ENCODE measurements around the gene BLOC1S6.
"Not testable (repeated sequence)": the region's sequence is repeated elsewhere in the genome, so short reads cannot be mapped to it uniquely, and the experiment has no call there.

Gene BLOC1S6

DNA sequence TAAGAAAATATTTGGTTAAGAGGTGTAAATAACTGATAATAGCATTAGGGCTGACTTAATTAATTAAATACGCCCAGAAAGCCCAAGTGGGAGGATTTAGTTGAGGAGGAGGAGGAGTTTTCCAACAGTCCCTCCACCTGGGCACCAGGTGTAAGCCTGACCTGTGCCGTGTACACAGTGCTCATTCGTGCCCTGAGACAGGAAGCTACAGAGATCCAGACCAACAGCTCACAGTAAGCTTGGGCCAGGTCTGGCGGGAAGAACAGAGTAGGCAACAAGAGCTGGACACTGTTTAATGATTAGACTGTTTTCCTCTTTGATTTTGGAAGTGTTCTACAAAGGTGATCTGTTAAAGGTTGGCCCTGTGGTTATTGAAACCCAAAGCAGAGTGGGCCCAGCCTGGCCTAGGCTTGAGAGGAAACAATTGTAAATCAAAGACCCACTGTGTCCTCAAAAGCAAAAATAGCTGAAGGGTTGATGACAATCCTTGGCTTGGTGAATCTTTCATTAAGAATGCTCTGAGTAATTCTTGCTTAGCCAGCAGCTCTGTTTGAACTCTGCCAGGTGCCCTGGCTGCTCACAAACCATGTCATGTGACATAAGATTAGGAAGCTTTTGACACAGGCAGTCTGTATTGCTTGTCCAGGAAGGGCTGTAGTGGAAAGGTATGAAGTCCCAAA, 61.5 kb downstream of the BLOC1S6 start:
- Mint-ChIP-seq H3K27ac (no peak overlapping the region), H3K4me1 (peaks cover 16% of the 10 kb centered on the region), H3K36me3 (ENCODE audit: low read depth) (no peaks in the 10 kb centered on the region), H3K4me3 (no peak overlapping the region), H3K27me3 (ENCODE audit: low read depth, poor library complexity) (peaks cover 2% of the 10 kb centered on the region), H3K9me3 (peaks cover 4% of the 10 kb centered on the region)
- no peak for DNase-seq
- TF ChIP-seq, protein P1, sequence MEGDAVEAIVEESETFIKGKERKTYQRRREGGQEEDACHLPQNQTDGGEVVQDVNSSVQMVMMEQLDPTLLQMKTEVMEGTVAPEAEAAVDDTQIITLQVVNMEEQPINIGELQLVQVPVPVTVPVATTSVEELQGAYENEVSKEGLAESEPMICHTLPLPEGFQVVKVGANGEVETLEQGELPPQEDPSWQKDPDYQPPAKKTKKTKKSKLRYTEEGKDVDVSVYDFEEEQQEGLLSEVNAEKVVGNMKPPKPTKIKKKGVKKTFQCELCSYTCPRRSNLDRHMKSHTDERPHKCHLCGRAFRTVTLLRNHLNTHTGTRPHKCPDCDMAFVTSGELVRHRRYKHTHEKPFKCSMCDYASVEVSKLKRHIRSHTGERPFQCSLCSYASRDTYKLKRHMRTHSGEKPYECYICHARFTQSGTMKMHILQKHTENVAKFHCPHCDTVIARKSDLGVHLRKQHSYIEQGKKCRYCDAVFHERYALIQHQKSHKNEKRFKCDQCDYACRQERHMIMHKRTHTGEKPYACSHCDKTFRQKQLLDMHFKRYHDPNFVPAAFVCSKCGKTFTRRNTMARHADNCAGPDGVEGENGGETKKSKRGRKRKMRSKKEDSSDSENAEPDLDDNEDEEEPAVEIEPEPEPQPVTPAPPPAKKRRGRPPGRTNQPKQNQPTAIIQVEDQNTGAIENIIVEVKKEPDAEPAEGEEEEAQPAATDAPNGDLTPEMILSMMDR (IDR thresholded peaks at IDR 0.05), result no peak

DNA sequence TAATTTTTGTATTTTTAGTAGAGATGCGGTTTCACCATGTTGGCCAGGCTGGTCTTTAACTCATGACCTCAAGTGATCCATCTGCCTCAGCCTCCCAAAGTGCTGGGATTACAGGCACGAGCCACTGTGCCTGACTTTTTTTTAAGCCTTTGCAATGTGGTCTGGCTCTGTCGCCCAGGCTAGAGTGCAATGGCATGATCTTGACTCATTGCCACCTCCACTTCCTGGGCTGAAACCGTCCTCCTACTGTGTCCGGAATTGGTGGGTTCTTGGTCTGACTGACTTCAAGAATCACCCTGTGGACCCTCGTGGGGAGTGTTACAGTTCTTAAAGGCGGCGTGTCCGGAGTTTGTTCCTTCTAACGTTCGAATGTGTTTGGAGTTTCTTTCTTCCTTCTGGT, 62.8 kb downstream of the BLOC1S6 start:
- H3K36me3 Mint-ChIP-seq (ENCODE audit: low read depth); H3K27me3 Mint-ChIP-seq (ENCODE audit: low read depth, poor library complexity); H3K4me3 Mint-ChIP-seq; DNase-seq; H3K27ac Mint-ChIP-seq; H3K9me3 Mint-ChIP-seq: not testable (repeated sequence)
- H3K4me1 Mint-ChIP-seq, result peaks cover 15% of the 10 kb centered on the region

DNA sequence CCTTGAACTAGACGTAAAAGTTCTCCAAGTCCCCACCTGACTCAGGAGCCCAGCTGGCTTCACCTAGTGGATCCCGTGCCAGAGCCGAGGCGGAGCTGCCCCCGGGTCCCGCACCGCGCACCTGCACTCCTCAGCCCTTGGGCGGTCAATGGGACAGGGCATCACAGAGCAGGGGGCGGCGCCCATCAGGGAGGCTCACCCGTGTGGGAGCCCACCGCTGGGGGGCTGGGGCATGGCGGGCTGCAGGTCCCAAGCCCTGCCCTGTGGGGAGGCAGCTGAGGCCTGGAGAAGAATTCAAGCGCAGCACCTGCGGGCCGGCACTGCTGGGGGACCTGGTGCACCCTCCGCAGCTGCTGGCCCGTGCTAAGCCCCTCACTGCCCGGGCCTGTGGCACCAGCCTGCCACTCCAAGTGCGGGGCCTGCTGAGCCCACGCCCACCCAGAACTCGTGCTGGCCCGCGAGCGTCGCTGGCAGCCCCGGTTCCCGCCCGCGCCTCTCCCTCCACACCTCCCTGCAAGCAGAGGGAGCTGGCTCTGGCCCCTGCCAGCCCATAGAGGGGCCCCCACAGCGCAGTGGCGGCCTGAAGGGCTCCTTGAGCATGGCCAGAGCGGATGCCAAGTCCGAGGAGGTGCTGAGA, 63.8 kb downstream of the BLOC1S6 start:
- TF ChIP-seq, protein P1 (IDR thresholded peaks at IDR 0.05), result no peak
- Mint-ChIP-seq H3K27me3 (ENCODE audit: low read depth, poor library complexity) (peaks cover 7% of the 10 kb centered on the region), H3K36me3 (ENCODE audit: low read depth) (no peaks in the 10 kb centered on the region), H3K4me3 (no peak overlapping the region), H3K27ac (no peak overlapping the region), H3K9me3 (peaks cover 4% of the 10 kb centered on the region), H3K4me1 (peaks cover 8% of the 10 kb centered on the region)
- DNase-seq, result no peak

DNA sequence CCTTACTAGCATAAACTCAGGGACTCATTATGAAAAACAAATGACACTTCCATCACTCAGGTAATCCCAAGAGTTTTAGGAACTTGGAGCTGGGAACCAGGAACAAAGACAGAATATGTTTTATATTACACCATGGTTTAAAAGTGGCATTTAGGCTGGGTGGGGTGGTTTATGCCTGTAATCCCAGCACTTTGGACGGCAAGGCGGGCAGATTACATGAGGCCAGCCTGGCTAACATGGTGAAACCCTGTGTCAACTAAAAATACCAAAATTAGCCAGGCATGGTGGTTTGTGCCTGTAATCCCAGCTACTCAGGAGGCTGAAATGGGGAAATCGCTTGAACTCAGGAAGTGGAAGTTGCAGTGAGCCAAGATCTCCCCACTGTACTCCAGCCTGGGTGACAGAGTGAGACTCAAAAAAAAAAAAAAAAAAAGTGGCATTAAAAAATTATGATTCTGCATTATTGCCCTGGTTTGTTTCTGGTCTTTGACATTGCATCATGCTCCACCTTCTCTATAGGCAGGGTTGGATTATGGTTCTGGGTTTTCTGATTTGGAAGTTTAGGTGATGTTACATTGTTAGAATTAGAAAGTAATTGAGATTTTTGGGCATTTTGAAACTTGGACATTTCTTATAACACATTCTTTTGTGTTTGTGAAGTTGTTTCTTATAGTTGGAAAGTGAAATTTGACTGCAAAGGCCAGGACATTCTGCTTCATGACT, 66.7 kb downstream of the BLOC1S6 start:
- Mint-ChIP-seq H3K9me3 (peaks cover 4% of the 10 kb centered on the region), H3K27ac (peak overlapping the region; percentile 52), H3K4me1 (peaks cover 12% of the 10 kb centered on the region), H3K27me3 (ENCODE audit: low read depth, poor library complexity) (peaks cover 7% of the 10 kb centered on the region), H3K4me3 (no peak overlapping the region), H3K36me3 (ENCODE audit: low read depth) (no peaks in the 10 kb centered on the region)
- TF ChIP-seq, protein P1 (IDR thresholded peaks at IDR 0.05), result no peak
- DNase-seq, result no peak

DNA sequence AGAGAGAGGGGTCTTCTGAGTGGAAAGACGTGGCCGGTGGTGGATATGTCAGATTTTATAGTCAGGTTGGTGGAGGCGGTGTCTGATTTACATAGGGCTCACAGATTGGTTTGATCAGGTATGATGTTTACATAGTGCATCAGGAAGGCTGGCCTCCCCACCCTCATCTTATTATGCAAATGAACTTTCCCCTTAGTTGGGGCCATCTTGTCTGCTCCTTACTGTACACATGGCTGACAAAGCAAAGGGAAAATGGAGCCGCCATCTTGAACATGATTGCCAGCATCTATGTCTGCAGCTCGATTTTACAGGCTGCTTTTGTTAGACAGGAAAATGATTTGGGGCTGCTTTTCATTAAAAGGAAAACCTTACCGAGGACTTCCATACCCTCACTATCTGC, 67.6 kb downstream of the BLOC1S6 start:
- Mint-ChIP-seq H3K9me3 (peaks cover 4% of the 10 kb centered on the region), H3K27me3 (ENCODE audit: low read depth, poor library complexity) (peaks cover 7% of the 10 kb centered on the region), H3K4me1 (peaks cover 16% of the 10 kb centered on the region), H3K4me3 (no peak overlapping the region), H3K27ac (peak overlapping the region; percentile 31), H3K36me3 (ENCODE audit: low read depth) (no peaks in the 10 kb centered on the region)
- DNase-seq, result no peak
- TF ChIP-seq, protein P1 (IDR thresholded peaks at IDR 0.05), result no peak

DNA sequence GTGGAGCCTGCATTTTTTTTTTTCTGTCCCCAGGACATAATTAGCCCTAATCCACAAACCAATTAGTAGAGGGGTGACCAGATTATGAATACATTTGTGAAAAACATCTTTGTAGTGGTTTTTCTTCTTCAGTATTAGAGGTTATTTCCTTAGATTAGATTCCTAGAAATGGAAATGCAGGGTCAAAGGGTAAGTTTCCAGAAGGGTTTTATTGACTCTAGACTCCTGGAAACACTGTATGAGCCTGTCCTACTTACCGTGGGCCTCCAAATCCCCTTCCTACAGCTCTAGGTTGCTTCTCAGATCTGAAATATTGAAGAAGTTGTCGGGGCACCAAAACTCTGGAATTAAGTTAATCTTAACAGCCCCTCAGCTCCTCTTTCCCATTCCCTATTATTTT, 70.1 kb downstream of the BLOC1S6 start:
- H3K27ac Mint-ChIP-seq, result peak overlapping the region; percentile 17
- peaks cover 19% of the 10 kb centered on the region for H3K4me1 Mint-ChIP-seq
- no peak for DNase-seq
- TF ChIP-seq, protein P1 (IDR thresholded peaks at IDR 0.05), result no peak
- H3K36me3 Mint-ChIP-seq (ENCODE audit: low read depth), result no peaks in the 10 kb centered on the region
- H3K9me3 Mint-ChIP-seq, result no peaks in the 10 kb centered on the region
- H3K4me3 Mint-ChIP-seq, result no peak overlapping the region
- H3K27me3 Mint-ChIP-seq (ENCODE audit: low read depth, poor library complexity), result peaks cover 7% of the 10 kb centered on the region

All from nephron progenitor cell (in vitro differentiated cells).